ENCODE data around the gene HSD11B1L.

DNA sequence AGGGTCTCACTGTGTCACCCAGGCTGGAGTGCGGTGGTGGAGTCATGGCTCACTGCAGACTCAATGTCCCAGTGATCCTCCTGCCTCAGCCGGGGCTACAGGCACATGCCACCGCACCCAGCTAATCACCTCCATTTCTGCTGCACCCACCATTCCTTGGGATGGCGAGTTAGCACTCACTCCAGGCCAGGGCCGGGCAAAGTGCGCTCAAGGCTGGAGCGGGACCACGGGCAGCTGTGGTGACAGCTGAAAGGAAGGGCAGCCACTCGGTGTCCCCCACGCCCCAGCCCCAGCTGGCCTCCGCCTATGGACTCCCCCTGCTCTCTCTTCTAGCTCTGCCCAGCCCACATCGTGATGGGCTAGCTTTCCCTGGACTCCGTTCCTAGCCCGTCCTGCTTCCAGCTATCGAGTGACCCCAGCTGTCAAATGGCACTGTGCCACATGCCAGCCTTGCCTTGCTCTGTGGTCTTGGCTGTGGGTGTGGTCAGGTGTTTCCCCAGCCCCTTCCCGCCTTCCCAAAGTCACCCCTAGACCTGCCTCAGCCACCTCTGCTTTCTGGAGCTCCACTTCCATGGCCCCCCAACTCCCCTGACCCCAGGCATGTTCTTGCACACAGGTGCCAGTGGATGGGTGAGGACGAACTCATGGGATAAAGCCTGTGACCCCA, 4.6 kb upstream of the HSD11B1L start:
- TF ChIP-seq EZH2 (IDR thresholded peaks at IDR 0.05) (no peak), POLR2AphosphoS5 (IDR thresholded peaks at IDR 0.05; ENCODE audit: borderline replicate concordance, low read depth, low read length) (no peak), FOXP2 (optimal IDR thresholded peaks at IDR 0.05; ENCODE audit: control extremely low read depth, extremely low read length, insufficient read depth) (no peak)

All from SK-N-MC (cell line).